WERI-Rb-1 (cell line): Measurements from ENCODE around the gene SRL.
A peak's percentile ranks its signal among the peaks of the same experiment; 100 is the strongest.

Source experiments
- DNase-seq: peaks from one replicate; pipeline ENCODE4 v3.0.0-alpha.2; 2020
- H3K27ac ChIP-seq: fragments of 250-450 bp; sonication (Bioruptor Pico); 2 replicates; pipeline ENCODE4 v1.5.1; 2020; ENCODE audit warnings: mild to moderate bottlenecking, moderate library complexity
- H3K27me3 ChIP-seq: fragments of 250-450 bp; sonication (Bioruptor Pico); 2 replicates; pipeline ENCODE4 v1.5.1; 2021; ENCODE audit warnings: mild to moderate bottlenecking, low read depth, moderate library complexity; ENCODE audit not compliant: insufficient read depth, severe bottlenecking
- H3K36me3 ChIP-seq: fragments of 250-450 bp; sonication (Bioruptor Pico); 2 replicates; pipeline ENCODE4 v1.5.1; 2020; ENCODE audit warnings: mild to moderate bottlenecking, moderate library complexity
- H3K4me3 ChIP-seq: 2 replicates; pipeline ENCODE4 v1.5.1; 2011; ENCODE audit warnings: low read depth, mild to moderate bottlenecking, control low read depth, low read length
- H3K9me3 ChIP-seq: fragments of 250-450 bp; sonication (Bioruptor Pico); 2 replicates; pipeline ENCODE4 v1.5.1; 2021; ENCODE audit warnings: mild to moderate bottlenecking, moderate library complexity; ENCODE audit not compliant: severe bottlenecking
- TF ChIP-seq, protein P1 (sequence below): IDR thresholded peaks from 2 replicates; pipeline ENCODE4 v1.5.1; 2011; ENCODE audit warnings: low read depth, mild to moderate bottlenecking, control low read depth, inconsistent platforms, low read length

Gene SRL

DNA sequence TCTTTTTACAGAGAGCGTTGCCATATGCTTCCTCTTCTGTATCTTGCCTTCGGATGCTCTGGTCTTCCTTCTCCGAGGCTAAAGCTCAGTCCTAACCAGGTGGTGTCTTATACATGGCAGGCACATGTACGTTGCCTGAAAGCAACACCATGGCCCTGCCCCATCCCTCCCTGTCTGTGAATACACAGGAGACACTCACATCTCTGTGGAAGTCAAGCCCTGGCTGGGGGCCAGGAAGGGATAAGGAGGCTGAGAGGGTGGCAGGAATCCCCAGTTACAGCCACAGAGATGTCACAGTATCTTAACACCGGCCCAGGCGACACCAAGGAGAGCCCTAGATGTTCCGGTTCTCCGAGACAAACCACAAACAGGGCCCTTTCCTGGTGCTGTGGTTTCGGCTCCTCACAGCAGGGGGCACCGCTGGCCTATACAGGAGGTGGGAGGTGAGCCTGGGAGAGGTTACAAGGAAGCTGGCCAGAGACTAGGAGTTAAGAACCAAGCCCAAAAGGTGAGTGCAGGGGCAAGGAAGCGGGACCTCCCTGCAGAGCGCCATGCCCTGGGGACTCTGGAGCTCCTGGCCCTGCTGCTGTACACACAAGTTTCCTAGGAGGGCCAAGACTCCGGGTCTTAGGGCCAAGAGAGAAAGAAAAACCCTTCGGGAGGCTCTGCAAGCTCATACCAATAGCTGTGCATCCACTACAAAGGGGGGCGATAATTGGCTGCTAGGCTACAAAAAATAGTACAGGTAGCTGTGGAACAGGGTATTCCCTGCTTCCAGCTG lies 41.7 kb downstream of the SRL start:
- Histone ChIP-seq H3K27ac (no peak overlapping the region), H3K4me3 (no peak overlapping the region), H3K9me3 (no peaks in the 10 kb centered on the region), H3K27me3 (no peaks in the 10 kb centered on the region), H3K36me3 (no peaks in the 10 kb centered on the region)
- DNase-seq = peak; percentile 85
- TF ChIP-seq, protein P1, sequence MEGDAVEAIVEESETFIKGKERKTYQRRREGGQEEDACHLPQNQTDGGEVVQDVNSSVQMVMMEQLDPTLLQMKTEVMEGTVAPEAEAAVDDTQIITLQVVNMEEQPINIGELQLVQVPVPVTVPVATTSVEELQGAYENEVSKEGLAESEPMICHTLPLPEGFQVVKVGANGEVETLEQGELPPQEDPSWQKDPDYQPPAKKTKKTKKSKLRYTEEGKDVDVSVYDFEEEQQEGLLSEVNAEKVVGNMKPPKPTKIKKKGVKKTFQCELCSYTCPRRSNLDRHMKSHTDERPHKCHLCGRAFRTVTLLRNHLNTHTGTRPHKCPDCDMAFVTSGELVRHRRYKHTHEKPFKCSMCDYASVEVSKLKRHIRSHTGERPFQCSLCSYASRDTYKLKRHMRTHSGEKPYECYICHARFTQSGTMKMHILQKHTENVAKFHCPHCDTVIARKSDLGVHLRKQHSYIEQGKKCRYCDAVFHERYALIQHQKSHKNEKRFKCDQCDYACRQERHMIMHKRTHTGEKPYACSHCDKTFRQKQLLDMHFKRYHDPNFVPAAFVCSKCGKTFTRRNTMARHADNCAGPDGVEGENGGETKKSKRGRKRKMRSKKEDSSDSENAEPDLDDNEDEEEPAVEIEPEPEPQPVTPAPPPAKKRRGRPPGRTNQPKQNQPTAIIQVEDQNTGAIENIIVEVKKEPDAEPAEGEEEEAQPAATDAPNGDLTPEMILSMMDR = peak; percentile 81

GRCh38 chr16:4198816-4199215 lies 43.1 kb downstream of the SRL start:
- Histone ChIP-seq H3K27ac (no peak overlapping the region), H3K36me3 (no peaks in the 10 kb centered on the region), H3K27me3 (no peaks in the 10 kb centered on the region), H3K4me3 (no peak overlapping the region), H3K9me3 (no peaks in the 10 kb centered on the region)
- no peak for DNase-seq
- TF ChIP-seq, protein P1 = no peak

GRCh38 chr16:4194661-4195060 lies 47.2 kb downstream of the SRL start:
- Histone ChIP-seq H3K9me3 (no peaks in the 10 kb centered on the region), H3K36me3 (no peaks in the 10 kb centered on the region), H3K4me3 (no peak overlapping the region), H3K27me3 (no peaks in the 10 kb centered on the region), H3K27ac (no peak overlapping the region)
- TF ChIP-seq, protein P1 = no peak
- DNase-seq = no peak

DNA sequence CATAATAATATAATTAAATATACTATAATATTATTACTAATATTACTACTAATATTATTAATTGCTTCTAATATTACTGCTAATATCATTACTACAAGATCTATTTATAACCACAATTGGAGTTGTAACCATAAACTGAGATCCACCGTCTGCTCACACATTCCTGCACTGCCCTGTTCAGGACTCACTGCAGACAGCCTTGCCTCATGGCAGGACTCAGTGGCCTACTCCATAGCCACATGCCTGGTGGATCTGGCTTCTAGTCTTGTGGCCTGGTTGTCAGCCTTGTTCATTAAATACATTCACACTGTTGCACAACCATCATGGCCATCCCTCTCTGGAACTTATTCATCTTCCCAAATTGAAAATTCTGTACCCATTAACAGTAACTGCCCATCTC lies 48.0 kb downstream of the SRL start:
- H3K9me3 ChIP-seq = no peaks in the 10 kb centered on the region
- no peaks in the 10 kb centered on the region for H3K27me3 ChIP-seq
- no peaks in the 10 kb centered on the region for H3K36me3 ChIP-seq
- DNase-seq = no peak
- H3K4me3 ChIP-seq = no peak overlapping the region
- no peak overlapping the region for H3K27ac ChIP-seq
- TF ChIP-seq, protein P1 = no peak

DNA sequence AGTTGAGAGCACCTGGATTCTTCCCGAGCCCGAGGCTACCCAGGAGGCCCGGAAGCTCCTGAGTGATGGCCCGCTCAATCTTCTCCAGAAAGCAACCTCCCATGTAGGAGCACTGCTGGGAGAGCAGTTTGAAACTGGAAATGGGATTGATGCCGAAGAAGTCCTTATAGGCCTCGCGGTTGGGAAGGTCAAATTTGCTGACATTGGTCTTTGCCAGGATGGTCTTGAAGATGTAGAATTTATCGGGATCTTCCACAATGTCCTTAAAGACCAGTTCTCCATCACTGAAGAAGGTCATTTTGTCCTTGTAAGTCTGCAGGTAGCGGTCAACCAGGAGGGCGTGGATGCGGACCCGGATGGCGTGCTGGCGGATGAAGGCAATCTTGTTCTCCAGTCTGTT lies 49.7 kb downstream of the SRL start:
- H3K4me3 ChIP-seq = no peak overlapping the region
- H3K27ac ChIP-seq = no peak overlapping the region
- H3K9me3 ChIP-seq = no peaks in the 10 kb centered on the region
- no peaks in the 10 kb centered on the region for H3K36me3 ChIP-seq
- TF ChIP-seq, protein P1 = no peak
- no peak for DNase-seq
- H3K27me3 ChIP-seq = no peaks in the 10 kb centered on the region
